Chondrocyte (in vitro differentiated cells): ENCODE results near the gene NR4A3. TPM values are rescaled to one million over a fixed set of nuclear protein-coding genes. Genes with fewer than 3 reads are reported as not detected.

ENCODE experiments used
- DNase-seq: peaks from one replicate; pipeline ENCODE4 v3.0.0; 2021; ENCODE audit warnings: mixed read lengths, low spot score
- H3K27ac Mint-ChIP-seq: one replicate; pipeline ENCODE4 v1.8.0; 2021; ENCODE audit warnings: mild to moderate bottlenecking, moderate library complexity, mixed read lengths; ENCODE audit not compliant: unreplicated experiment
- H3K27me3 Mint-ChIP-seq: 2 replicates; pipeline ENCODE4 v1.8.0; 2021; ENCODE audit warnings: low read depth, mixed read lengths
- H3K36me3 Mint-ChIP-seq: 2 replicates; pipeline ENCODE4 v1.8.0; 2021; ENCODE audit warnings: low read depth, mixed read lengths
- H3K4me1 Mint-ChIP-seq: 2 replicates; pipeline ENCODE4 v1.8.0; 2021; ENCODE audit warnings: low read depth, mild to moderate bottlenecking, mixed read lengths
- H3K4me3 Mint-ChIP-seq: one replicate; pipeline ENCODE4 v1.8.0; 2021; ENCODE audit warnings: mild to moderate bottlenecking, moderate library complexity, mixed read lengths; ENCODE audit not compliant: unreplicated experiment
- H3K9me3 Mint-ChIP-seq: 2 replicates; pipeline ENCODE4 v1.8.0; 2021; ENCODE audit warnings: low read depth, mixed read lengths
- CTCF ChIP-seq: fragments of 200-600 bp; sonication (generic); IDR thresholded peaks from 2 replicates; pipeline ENCODE4 v1.5.0; 2021; ENCODE audit warnings: antibody characterized with exemption, mild to moderate bottlenecking, moderate library complexity
- total RNA-seq: library from RNA; stranded (reverse); gene quantifications from 3 replicates; pipeline ENCODE4 v1.2.1, GENCODE V29; 2021

Gene NR4A3
- total RNA-seq, 1 donor from 2014 or later: 1.2 TPM

- H3K4me1 Mint-ChIP-seq: no peaks in the 10 kb centered on the region
Measured at GRCh38 chr9:99859243-99859980, 37.7 kb downstream of the NR4A3 start.

GRCh38 chr9:99860266-99860665, 38.6 kb downstream of the NR4A3 start:
- DNase-seq: no peak
- Mint-ChIP-seq H3K27me3 (no peaks in the 10 kb centered on the region), H3K4me3 (no peak overlapping the region), H3K4me1 (no peaks in the 10 kb centered on the region), H3K36me3 (no peaks in the 10 kb centered on the region), H3K9me3 (no peaks in the 10 kb centered on the region), H3K27ac (no peak overlapping the region)
- TF ChIP-seq CTCF: no peak

More at GRCh38 chr9:99859243-99859980, 37.7 kb downstream of the NR4A3 start:
- Mint-ChIP-seq H3K36me3 (no peaks in the 10 kb centered on the region), H3K9me3 (peaks cover 3% of the 10 kb centered on the region), H3K4me3 (no peak overlapping the region), H3K27ac (no peak overlapping the region), H3K27me3 (no peaks in the 10 kb centered on the region)
- DNase-seq: no peak
- no peak for TF ChIP-seq CTCF

GRCh38 chr9:99863955-99864354, 42.3 kb downstream of the NR4A3 start:
- no peaks in the 10 kb centered on the region for H3K27me3 Mint-ChIP-seq
- TF ChIP-seq CTCF: no peak
- H3K4me3 Mint-ChIP-seq: no peak overlapping the region
- no peak overlapping the region for H3K27ac Mint-ChIP-seq
- DNase-seq: no peak
- H3K4me1 Mint-ChIP-seq: no peaks in the 10 kb centered on the region
- no peaks in the 10 kb centered on the region for H3K9me3 Mint-ChIP-seq
- H3K36me3 Mint-ChIP-seq: no peaks in the 10 kb centered on the region

GRCh38 chr9:99866398-99866797, 44.7 kb downstream of the NR4A3 start:
- H3K27me3 Mint-ChIP-seq: no peaks in the 10 kb centered on the region

GRCh38 chr9:99867536-99867935, 45.9 kb downstream of the NR4A3 start:
- Mint-ChIP-seq H3K4me3 (no peak overlapping the region), H3K27me3 (no peaks in the 10 kb centered on the region), H3K4me1 (no peaks in the 10 kb centered on the region), H3K36me3 (no peaks in the 10 kb centered on the region), H3K27ac (no peak overlapping the region), H3K9me3 (no peaks in the 10 kb centered on the region)
- DNase-seq: no peak
- TF ChIP-seq CTCF: no peak

More at GRCh38 chr9:99866398-99866797, 44.7 kb downstream of the NR4A3 start:
- Mint-ChIP-seq H3K4me1 (no peaks in the 10 kb centered on the region), H3K27ac (no peak overlapping the region), H3K4me3 (no peak overlapping the region), H3K36me3 (no peaks in the 10 kb centered on the region), H3K9me3 (no peaks in the 10 kb centered on the region)
- no peak for TF ChIP-seq CTCF
- DNase-seq: no peak
